Measurements from ENCODE around the gene OTOA. TPM values are rescaled to one million over a fixed set of nuclear protein-coding genes. Genes with fewer than 3 reads are reported as not detected.
A peak's percentile ranks its signal among the peaks of the same experiment; 100 is the strongest.
"Not testable (repeated sequence)": the region's sequence is repeated elsewhere in the genome, so short reads cannot be mapped to it uniquely, and the experiment has no call there.

Gene OTOA
- total and polyA plus RNA-seq, 12 donors, result 0.06 to 0.21 (median 0.07) TPM; not detected in 6

- no peaks in the 10 kb centered on the region for H3K9me3 ChIP-seq
- peak overlapping the region in 1 of 10 donors; percentile 79 for H3K27ac ChIP-seq
- DNase-seq, result no peak
- H3K4me3 ChIP-seq, result no peak overlapping the region
- peaks cover 0 to 40% (median 0%) of the 10 kb centered on the region in 9 donors for H3K36me3 ChIP-seq
- H3K27me3 ChIP-seq, result no peaks in the 10 kb centered on the region
- TF ChIP-seq CTCF (IDR thresholded peaks at IDR 0.05), result no peak
- WGBS, 2 donors, result 92 to 94% methylated on average over 9 of the region's 9 CpGs
- peaks cover 4 to 80% (median 27%) of the 10 kb centered on the region in 9 donors for H3K4me1 ChIP-seq
- no peak for ATAC-seq
- intact Hi-C loops (cut with DNase I), result loop anchor here in 2 of 10 donors (5.0 to 10.0 kb wide), 2 partner anchors 63 to 305 kb away; partner anchors contain the start of gene UQCRC2 (in 1 of the 2)
These were observed 16.1 kb upstream of the OTOA start for GRCh38 chr16:21647562-21648164.

GRCh38 chr16:21649826-21650406 lies 13.9 kb upstream of the OTOA start:
- Histone ChIP-seq H3K36me3 (peaks cover 0 to 25% (median 0%) of the 10 kb centered on the region in 9 donors), H3K27ac (peak overlapping the region in 4 of 10 donors; percentile 6 to 82 (median 13)), H3K4me3 (peak overlapping the region in 4 of 10 donors; percentile 5 to 52 (median 6)), H3K4me1 (peaks cover 0 to 89% (median 17%) of the 10 kb centered on the region in 9 donors)
- 94 to 97% methylated on average over 12 of the region's 12 CpGs for WGBS, 2 donors
- H3K27me3 ChIP-seq, DNase-seq, H3K9me3 ChIP-seq, ATAC-seq: not testable (repeated sequence)
- intact Hi-C loops (cut with DNase I), result loop anchor here in 2 of 10 donors (5.0 to 10.0 kb wide), 3 partner anchors 55 to 302 kb away; partner anchors contain the start of gene UQCRC2 (in 1 of the 2)

GRCh38 chr16:21650521-21650920 lies 13.2 kb upstream of the OTOA start:
- peaks cover 0 to 87% (median 13%) of the 10 kb centered on the region in 9 donors for H3K4me1 ChIP-seq
- H3K4me3 ChIP-seq, result peak overlapping the region in 3 of 10 donors; percentile 3 to 52 (median 5)
- DNase-seq (no peak), ATAC-seq (peak in 3 of 8 donors; percentile 43 to 70 (median 57))
- intact Hi-C loops (cut with DNase I), result loop anchor here in 1 of 10 donors (10.0 kb wide), 1 partner anchor 54 kb away; no protein-coding TSS in a partner anchor
- peak overlapping the region in 6 of 10 donors; percentile 6 to 82 (median 18) for H3K27ac ChIP-seq
- no peaks in the 10 kb centered on the region for H3K9me3 ChIP-seq
- peaks cover 0 to 31% (median 0%) of the 10 kb centered on the region in 9 donors for H3K36me3 ChIP-seq
- no peak for TF ChIP-seq CTCF (IDR thresholded peaks at IDR 0.05)
- no peaks in the 10 kb centered on the region for H3K27me3 ChIP-seq
- 85 to 93% methylated on average over 1 of the region's 1 CpG for WGBS, 2 donors

GRCh38 chr16:21651515-21651914 lies 12.3 kb upstream of the OTOA start:
- TF ChIP-seq CTCF (IDR thresholded peaks at IDR 0.05), result no peak
- DNase-seq (no peak), ATAC-seq (no peak)
- Histone ChIP-seq H3K4me1 (peaks cover 0 to 81% (median 4%) of the 10 kb centered on the region in 9 donors), H3K9me3 (no peaks in the 10 kb centered on the region), H3K27me3 (no peaks in the 10 kb centered on the region), H3K27ac (peak overlapping the region in 3 of 10 donors; percentile 17 to 82 (median 47)), H3K36me3 (peaks cover 0 to 41% (median 0%) of the 10 kb centered on the region in 9 donors), H3K4me3 (peak overlapping the region in 4 of 10 donors; percentile 5 to 52 (median 20))
- WGBS, 2 donors, result 89% methylated on average over 3 of the region's 3 CpGs
- intact Hi-C loops (cut with DNase I), result loop anchor here in 1 of 10 donors (10.0 kb wide), 1 partner anchor 53 kb away; no protein-coding TSS in a partner anchor
